Upper lobe of right lung (tissue), 1 donor: Measurements from ENCODE around the gene PRKN. TPM values are rescaled to one million over a fixed set of nuclear protein-coding genes. Genes with fewer than 3 reads are reported as not detected.

Source experiments
- ATAC-seq: fragments of 200-7000 bp; cut with Tn5 transposase; one replicate; pipeline ENCODE4 v1.9.1; 2020; ENCODE audit warnings: mild to moderate bottlenecking, moderate library complexity
- DNase-seq: peaks from one replicate; pipeline ENCODE4 v3.0.0-alpha.2; 2020
- H3K27ac ChIP-seq: fragments of 200-600 bp; one replicate; pipeline ENCODE4 v1.8.0; 2022
- H3K27me3 ChIP-seq: fragments of 200-600 bp; one replicate; pipeline ENCODE4 v1.8.0; 2022; ENCODE audit warnings: mild to moderate bottlenecking
- H3K36me3 ChIP-seq: fragments of 200-600 bp; one replicate; pipeline ENCODE4 v1.8.0; 2022
- H3K4me1 ChIP-seq: fragments of 200-600 bp; one replicate; pipeline ENCODE4 v1.8.0; 2022
- H3K4me3 ChIP-seq: fragments of 200-600 bp; one replicate; pipeline ENCODE4 v1.8.0; 2022; ENCODE audit warnings: mild to moderate bottlenecking
- H3K9me3 ChIP-seq: fragments of 200-600 bp; one replicate; pipeline ENCODE4 v1.8.0; 2022
- intact Hi-C: fragments of 100-400 bp; cut with DNase I; formaldehyde crosslinking; loops from one replicate; pipeline ENCODE4 v1.11.0; 2022
- total RNA-seq: library from RNA; stranded (reverse); fragmentation: NEBNext Ultra II Directional; extraction: Animal tissue kit (Norgen Biotek cat#: 25700); gene quantifications from one replicate; pipeline ENCODE4 v1.2.1, GENCODE V29; 2021
- TF ChIP-seq, protein P1 (sequence below): fragments of 200-600 bp; IDR thresholded peaks from one replicate; pipeline ENCODE4 v1.8.0; 2022; ENCODE audit warnings: antibody characterized with exemption
- donor health status: DM: no; HTN: yes; CAD: no; lungs with severe emphysema.

PRKN gene
- total RNA-seq, 1 donor from 2014 or later, result 2.7 TPM

DNA sequence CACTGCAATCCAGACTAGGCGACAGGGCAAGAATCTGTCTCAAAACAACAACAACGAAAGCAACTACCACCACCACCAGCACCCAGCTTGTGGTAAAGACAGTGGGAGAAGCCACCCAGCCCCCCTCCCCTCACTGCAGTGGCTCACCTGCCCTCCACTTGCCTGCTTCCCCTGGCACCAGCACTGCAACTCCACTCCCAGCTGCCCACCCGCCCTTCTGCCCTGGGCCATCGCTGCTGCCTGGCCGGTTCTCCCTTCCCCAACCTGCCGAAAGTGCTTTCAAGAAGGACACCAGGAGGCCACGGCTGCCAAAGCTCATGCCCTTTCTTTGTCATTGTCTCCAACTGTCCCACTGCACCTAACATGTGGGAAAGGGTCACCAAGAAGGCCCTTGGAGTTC is 1359.1 kb downstream of the PRKN start:
- ATAC-seq, result no peak
- Histone ChIP-seq H3K27ac (no peak overlapping the region), H3K9me3 (no peaks in the 10 kb centered on the region), H3K27me3 (no peaks in the 10 kb centered on the region), H3K4me1 (no peaks in the 10 kb centered on the region), H3K36me3 (no peaks in the 10 kb centered on the region), H3K4me3 (no peak overlapping the region)
- no peak for DNase-seq
- intact Hi-C loops, result loop anchor here (10.0 kb wide), 1 partner anchor 254 kb away; no protein-coding TSS in a partner anchor
- TF ChIP-seq, protein P1, sequence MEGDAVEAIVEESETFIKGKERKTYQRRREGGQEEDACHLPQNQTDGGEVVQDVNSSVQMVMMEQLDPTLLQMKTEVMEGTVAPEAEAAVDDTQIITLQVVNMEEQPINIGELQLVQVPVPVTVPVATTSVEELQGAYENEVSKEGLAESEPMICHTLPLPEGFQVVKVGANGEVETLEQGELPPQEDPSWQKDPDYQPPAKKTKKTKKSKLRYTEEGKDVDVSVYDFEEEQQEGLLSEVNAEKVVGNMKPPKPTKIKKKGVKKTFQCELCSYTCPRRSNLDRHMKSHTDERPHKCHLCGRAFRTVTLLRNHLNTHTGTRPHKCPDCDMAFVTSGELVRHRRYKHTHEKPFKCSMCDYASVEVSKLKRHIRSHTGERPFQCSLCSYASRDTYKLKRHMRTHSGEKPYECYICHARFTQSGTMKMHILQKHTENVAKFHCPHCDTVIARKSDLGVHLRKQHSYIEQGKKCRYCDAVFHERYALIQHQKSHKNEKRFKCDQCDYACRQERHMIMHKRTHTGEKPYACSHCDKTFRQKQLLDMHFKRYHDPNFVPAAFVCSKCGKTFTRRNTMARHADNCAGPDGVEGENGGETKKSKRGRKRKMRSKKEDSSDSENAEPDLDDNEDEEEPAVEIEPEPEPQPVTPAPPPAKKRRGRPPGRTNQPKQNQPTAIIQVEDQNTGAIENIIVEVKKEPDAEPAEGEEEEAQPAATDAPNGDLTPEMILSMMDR, result no peak

DNA sequence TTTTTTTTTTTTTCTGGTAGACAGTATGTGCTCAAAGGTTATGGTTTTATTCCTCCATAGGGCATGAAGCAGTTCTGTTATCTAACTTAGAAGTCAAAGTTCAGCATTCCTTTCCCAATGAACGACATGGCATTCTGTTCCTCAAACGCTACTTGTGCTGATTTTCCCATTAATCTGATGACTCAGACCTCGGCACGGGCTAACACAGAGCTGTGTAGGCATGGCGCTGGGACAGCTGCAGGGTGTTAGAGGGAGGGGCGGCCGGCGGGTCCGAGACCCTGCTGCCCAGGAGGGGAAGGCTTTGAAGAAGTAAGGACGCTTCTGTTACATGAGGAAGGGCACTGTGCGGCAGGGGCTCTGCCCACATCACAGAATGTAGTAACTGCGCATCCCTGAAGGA is 1360.1 kb downstream of the PRKN start:
- no peaks in the 10 kb centered on the region for H3K4me1 ChIP-seq
- intact Hi-C loops, result loop anchor here (10.0 kb wide), 1 partner anchor 253 kb away; no protein-coding TSS in a partner anchor
- ATAC-seq, result no peak

DNA sequence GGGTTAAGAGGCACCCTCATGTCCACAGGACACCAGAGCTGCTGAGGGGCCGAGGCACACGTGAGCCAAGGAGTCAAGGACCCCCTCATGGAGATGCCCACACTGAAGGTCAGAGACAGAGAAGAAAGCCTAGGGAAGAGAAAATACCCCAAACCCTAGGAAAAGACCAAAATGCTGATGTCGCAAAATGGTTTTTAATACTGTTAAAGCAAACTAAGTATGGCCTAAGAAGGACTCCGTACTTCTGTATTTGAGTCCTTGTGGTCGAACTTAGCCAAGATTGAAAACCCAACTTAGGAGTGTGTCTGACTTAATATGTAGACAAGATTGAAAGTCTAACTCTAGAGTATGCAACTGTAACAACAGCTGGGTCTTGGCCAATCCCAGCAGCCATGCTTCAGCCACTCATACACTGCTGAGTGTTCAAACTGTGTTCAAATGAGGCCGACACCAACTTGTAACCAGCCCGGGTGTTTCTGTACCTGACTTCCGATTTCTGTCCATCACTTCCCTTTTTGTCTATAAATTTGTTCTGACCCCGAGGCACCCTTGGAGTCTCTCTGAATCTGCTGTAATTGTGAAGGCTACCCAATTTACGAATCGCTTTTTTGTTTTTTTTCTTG is 1361.2 kb downstream of the PRKN start:
- H3K4me1 ChIP-seq, result no peaks in the 10 kb centered on the region
- ATAC-seq (no peak), DNase-seq (no peak)
- intact Hi-C loops, result loop anchor here (10.0 kb wide), 1 partner anchor 252 kb away; no protein-coding TSS in a partner anchor
- H3K4me3 ChIP-seq, result no peak overlapping the region
- TF ChIP-seq, protein P1, result no peak
- no peaks in the 10 kb centered on the region for H3K27me3 ChIP-seq
- H3K9me3 ChIP-seq, result no peaks in the 10 kb centered on the region
- no peak overlapping the region for H3K27ac ChIP-seq
- H3K36me3 ChIP-seq, result no peaks in the 10 kb centered on the region

More for the DNA sequence above, 1360.1 kb downstream of the PRKN start:
- Histone ChIP-seq H3K4me3 (no peak overlapping the region), H3K36me3 (no peaks in the 10 kb centered on the region), H3K27ac (no peak overlapping the region), H3K27me3 (no peaks in the 10 kb centered on the region), H3K9me3 (no peaks in the 10 kb centered on the region)
- DNase-seq, result no peak
- TF ChIP-seq, protein P1, result no peak

DNA sequence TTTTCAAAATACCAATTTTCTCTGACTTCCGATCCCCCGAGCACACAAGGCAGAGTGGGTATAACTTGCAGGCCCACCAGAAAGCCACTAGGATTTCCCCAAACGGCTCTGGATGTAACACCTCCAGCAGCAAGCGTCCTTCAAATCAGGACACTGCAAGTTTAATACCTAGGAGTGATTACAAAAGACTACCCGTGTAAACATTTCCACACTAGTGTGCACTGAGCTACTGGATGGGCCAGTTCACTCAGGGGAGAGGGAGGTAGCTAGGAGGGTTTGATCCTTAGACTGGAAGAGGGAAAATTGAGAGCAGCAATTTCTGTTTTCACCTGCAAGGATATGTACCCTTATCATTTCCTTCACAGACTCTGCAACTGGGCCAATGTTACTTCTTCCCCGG is 1361.9 kb downstream of the PRKN start:
- intact Hi-C loops, result loop anchor here (10.0 kb wide), 1 partner anchor 251 kb away; no protein-coding TSS in a partner anchor
- H3K9me3 ChIP-seq, result no peaks in the 10 kb centered on the region
- ATAC-seq (no peak), DNase-seq (no peak)
- no peaks in the 10 kb centered on the region for H3K4me1 ChIP-seq
- no peaks in the 10 kb centered on the region for H3K27me3 ChIP-seq
- H3K4me3 ChIP-seq, result no peak overlapping the region
- H3K36me3 ChIP-seq, result no peaks in the 10 kb centered on the region
- H3K27ac ChIP-seq, result no peak overlapping the region
- TF ChIP-seq, protein P1, result no peak

DNA sequence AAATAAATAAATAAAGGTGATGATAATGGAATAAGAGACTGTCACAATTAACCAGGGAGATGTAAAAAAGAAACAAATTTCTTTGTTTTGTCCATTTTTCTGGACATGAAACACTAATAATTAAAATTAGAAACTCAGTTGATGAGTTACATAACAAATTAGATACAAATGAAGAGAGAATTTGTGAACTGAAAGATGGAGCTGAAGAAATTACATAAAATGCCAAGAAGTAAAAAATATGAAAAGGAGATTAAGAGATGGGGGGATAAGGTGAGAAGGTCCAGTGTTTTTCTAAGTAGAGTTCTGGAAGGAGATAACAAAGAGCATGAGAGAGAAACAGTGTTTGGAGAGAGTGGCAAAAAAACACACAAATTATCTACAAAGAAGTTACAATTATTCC is 1364.3 kb downstream of the PRKN start:
- no peak for ATAC-seq
- H3K4me3 ChIP-seq, result no peak overlapping the region
- intact Hi-C loops, result loop anchor here (10.0 kb wide), 1 partner anchor 248 kb away; no protein-coding TSS in a partner anchor
- H3K36me3 ChIP-seq, result no peaks in the 10 kb centered on the region
- no peaks in the 10 kb centered on the region for H3K27me3 ChIP-seq
- no peak for DNase-seq
- no peaks in the 10 kb centered on the region for H3K9me3 ChIP-seq
- no peaks in the 10 kb centered on the region for H3K4me1 ChIP-seq
- H3K27ac ChIP-seq, result no peak overlapping the region
- TF ChIP-seq, protein P1, result no peak
